GM18951 (cell line): ENCODE results near the gene ATR.
"Not testable (repeated sequence)": the region's sequence is repeated elsewhere in the genome, so short reads cannot be mapped to it uniquely, and the experiment has no call there.

Experiments used
- POLR2A ChIP-seq: IDR thresholded peaks from 4 replicates; pipeline ENCODE4 v1.6.1; 2011; ENCODE audit warnings: mild to moderate bottlenecking; ENCODE audit not compliant: insufficient read length, insufficient read depth; ENCODE audit errors: extremely low read depth
- in situ Hi-C: fragments of 300-500 bp; cut with MboI; formaldehyde crosslinking; loops from one replicate; pipeline ENCODE4 v1.12.0; 2022; ENCODE audit warnings: low sequenced_read_pairs, mixed read lengths, inconsistent platforms; ENCODE audit not compliant: unreplicated experiment

The ATR gene

GRCh38 chr3:142577696-142578328 is 721 bp downstream of the ATR start:
- in situ Hi-C loops = loop anchor here (25.0 kb wide), 1 partner anchor 409 kb away; no protein-coding TSS in a partner anchor
- no peak for TF ChIP-seq POLR2A

DNA sequence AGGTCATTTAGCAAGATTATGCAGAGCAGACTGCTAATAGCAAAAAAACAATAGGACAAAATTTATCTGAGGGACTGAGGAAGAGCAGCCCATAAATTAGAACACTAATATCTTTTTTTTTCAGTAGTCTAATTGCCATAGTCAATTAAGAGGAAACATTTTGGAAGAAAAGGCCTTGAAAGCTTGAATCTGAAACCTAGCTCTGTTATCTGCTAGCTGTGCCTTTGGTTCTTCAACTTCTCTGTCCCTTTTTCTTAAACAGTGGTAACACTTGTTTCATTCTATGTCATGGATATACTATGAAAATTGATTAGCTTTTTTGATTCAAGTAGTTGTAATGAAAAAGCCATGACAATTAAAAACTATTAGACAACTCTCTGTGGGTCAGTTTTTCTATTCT is 1.7 kb downstream of the ATR start:
- in situ Hi-C loops = loop anchor here (25.0 kb wide), 1 partner anchor 411 kb away; no protein-coding TSS in a partner anchor
- TF ChIP-seq POLR2A = no peak

DNA sequence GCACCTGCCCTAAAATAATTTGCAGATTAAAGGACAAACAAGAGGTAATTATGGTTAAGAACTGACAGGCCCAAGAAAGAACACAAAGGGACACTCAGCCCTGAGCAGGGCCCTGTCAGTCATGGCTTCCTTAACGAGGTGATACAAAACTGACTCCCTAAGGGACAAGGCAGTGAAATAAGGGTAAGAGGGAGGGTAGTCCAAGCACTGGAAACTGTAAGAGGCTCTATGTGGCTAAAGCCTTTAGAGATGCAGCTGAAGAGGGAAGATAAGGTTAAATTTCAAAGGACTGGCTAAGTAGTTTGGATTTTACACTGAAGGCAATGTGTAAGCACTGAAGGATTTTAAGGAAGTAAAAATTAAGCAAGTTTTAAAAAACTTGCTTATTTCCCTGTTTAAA is 3.9 kb downstream of the ATR start:
- in situ Hi-C loops = loop anchor here (25.0 kb wide), 1 partner anchor 413 kb away; no protein-coding TSS in a partner anchor
- no peak for TF ChIP-seq POLR2A

DNA sequence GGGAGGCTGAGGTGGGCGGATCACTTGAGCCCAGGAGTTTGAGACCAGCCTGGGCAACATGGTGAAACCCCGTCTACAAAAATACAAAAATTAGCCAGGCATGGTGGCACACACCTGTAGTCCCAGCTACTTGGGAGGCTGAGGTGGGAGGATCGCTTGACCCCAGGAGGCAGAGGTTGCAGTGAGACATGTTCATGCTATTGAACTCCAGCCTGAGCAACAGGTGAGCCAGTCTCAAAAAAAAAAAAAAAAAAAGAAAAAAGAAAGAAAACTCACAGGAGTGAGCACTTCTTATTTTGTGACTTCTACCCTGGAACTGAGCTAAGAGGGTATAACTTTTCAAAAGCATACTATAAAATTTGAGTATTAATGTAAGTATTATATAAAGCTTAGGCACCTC is 4.3 kb downstream of the ATR start:
- in situ Hi-C loops = not testable (repeated sequence)

DNA sequence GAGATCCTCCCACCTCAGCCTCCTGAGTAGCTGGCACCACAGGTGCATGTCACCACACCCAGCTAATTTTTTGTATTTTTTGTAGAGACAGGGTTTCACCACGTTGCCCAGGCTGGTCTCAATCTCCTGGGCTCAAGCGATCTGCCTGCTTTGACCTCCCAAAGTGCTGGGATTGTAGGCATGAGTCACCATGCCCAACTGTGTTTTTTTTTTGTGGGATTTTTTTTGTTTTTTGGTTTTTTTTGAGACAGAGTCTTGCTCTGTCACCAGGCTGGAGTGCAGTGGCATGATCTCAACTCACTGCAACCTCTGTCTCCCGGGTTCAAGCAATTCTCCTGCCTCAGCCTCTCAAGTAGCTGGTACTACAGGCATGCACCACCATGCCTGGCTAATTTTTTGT is 9.1 kb downstream of the ATR start:
- in situ Hi-C loops = not testable (repeated sequence)

DNA sequence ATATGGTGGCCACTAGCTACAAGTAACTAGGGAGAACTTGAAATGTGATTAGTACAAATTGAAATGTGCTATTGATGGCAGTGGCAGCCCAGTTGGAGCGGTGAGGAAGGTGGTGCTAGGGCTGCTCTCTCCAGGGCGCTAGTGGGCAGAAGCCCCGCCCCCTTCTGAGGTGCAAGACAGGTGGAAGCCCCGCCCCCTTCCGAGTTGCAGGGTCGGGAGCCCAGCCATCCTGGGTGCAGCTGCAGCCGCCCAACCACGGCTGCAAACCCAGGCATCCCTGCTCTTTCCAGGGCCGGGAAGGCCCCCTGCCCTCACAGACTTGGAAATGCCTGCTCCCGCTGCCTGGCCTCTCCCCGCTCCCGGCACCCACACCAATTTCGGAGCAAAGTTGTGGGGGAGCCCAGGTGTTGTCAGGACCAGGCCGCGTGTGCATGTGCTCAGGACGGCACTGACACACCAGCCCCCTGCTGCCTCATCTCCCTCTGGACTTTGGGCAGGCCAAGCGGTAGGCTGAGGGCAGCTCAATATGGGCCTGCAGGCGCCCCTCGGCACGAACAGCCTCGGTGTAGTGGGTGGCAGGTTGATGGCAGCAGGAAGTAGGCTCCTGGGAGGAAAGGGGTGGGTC is 10.0 kb downstream of the ATR start:
- TF ChIP-seq POLR2A = no peak

GRCh38 chr3:142566096-142566495 is 12.4 kb downstream of the ATR start:
- TF ChIP-seq POLR2A = no peak
- in situ Hi-C loops = no loop called here

More for the DNA sequence above, 10.0 kb downstream of the ATR start:
- in situ Hi-C loops = no loop called here

DNA sequence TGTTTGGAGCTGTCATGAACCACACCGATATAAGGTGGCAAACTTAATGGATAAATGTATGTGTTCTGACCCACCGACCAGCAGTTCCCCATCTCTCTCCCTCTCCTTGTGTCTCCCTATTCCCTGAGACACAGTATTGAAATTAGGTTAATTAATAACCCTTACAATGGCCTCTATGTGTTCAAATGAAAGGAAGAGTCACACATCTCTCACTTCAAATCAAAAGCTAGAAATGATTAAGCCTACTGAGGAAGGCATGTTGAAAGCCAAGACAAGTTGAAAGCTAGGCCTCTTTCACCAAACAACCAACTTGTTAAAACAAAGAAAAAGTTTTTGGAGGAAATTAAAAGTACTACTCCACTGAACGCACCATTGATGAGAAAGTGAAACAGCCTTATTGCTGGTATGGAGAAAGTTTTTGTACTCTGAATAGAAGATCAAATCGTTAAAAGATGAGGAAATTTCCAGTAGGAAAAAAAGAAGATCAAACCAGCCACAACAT is 15.0 kb downstream of the ATR start:
- no peak for TF ChIP-seq POLR2A
- in situ Hi-C loops = no loop called here

DNA sequence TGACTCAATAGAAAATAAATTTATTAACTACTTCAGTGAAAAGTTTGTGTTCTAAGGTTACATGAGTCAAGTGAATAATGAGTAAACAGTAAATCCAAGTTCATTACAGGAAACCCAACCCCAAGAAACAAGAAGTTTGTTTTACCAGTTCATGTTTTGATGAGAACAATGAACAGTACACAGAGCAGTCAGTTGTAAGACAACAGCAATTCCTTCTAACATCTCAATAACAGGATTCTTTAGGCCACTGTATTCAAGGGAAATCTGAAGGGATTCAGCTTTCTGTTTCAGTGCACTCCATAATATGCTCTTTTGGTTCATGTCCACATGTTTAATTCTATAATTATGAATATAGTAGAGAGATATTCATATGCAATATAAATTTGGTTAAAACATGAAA is 18.4 kb downstream of the ATR start:
- in situ Hi-C loops = no loop called here

GRCh38 chr3:142553741-142554140 is 24.8 kb downstream of the ATR start:
- no peak for TF ChIP-seq POLR2A
- in situ Hi-C loops = no loop called here

More for the DNA sequence above, 18.4 kb downstream of the ATR start:
- TF ChIP-seq POLR2A = no peak

DNA sequence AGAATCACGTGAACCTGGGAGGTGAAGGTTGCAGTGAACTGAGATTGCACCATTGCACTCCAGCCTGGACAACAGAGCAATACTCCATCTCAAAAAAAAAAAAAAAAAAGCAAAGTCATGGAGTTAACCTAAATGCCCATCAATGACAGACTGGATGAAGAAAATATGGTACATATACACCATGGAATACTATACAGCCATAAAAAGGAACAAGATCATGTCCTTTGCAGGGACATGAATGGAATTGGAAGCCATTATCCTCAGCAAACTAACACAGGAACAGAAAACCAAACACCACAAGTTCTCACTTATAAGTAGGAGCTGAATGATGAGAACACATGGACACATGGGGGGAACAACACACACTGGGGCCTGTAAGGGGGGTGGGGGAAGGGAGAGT is 26.0 kb downstream of the ATR start:
- in situ Hi-C loops = not testable (repeated sequence)

DNA sequence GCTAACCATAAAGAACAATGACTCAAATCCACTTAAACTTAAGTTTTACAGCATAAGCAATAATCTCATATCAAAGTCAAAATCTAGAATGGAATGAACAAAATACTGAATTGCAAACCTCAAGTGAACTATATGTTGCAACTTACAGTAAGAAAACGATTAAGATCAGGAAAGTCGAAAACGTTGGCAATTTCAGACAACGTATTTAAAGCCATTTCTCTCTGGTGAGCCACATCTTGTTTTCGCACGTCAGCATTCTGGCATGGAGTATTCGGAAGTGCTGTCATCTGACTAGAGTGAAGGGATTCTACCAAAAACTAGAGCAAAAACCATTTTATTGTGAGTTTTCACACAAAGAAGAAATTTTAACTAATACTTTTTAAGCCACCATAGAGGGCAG is 28.5 kb downstream of the ATR start:
- no peak for TF ChIP-seq POLR2A
- in situ Hi-C loops = no loop called here

GRCh38 chr3:142543307-142543706 is 35.2 kb downstream of the ATR start:
- in situ Hi-C loops = no loop called here
- TF ChIP-seq POLR2A = no peak

- in situ Hi-C loops = no loop called here
Observed at GRCh38 chr3:142542054-142542453, 36.5 kb downstream of the ATR start.

More at GRCh38 chr3:142542054-142542453, 36.5 kb downstream of the ATR start:
- TF ChIP-seq POLR2A = no peak
